CMK (cell line): Measurements from ENCODE around the gene CPNE5.

ENCODE experiments used
- DNase-seq: peaks from one replicate; pipeline ENCODE4 v3.0.0-alpha.2; 2010; ENCODE audit warnings: low read depth

Gene CPNE5

GRCh38 chr6:36700071-36700812 is 139.0 kb downstream of the CPNE5 start:
- DNase-seq, result no peak

- no peak for DNase-seq
These were observed 139.9 kb downstream of the CPNE5 start for GRCh38 chr6:36699348-36699747.

GRCh38 chr6:36698871-36699271 is 140.4 kb downstream of the CPNE5 start:
- DNase-seq, result no peak

GRCh38 chr6:36698196-36698595 is 141.0 kb downstream of the CPNE5 start:
- DNase-seq, result no peak

GRCh38 chr6:36697481-36697903 is 141.8 kb downstream of the CPNE5 start, which contains the start of gene RAB44:
Gene RAB44, plus strand, starts transcription at chr6:36697826. Its CDS starts 6,410 bp downstream, at chr6:36704236.
- peak; percentile 58 for DNase-seq

GRCh38 chr6:36695414-36695813 is 143.8 kb downstream of the CPNE5 start:
- DNase-seq, result no peak

GRCh38 chr6:36694616-36695015 is 144.6 kb downstream of the CPNE5 start:
- DNase-seq, result no peak

GRCh38 chr6:36692861-36693702 is 146.2 kb downstream of the CPNE5 start:
- no peak for DNase-seq

GRCh38 chr6:36692220-36692619 is 147.0 kb downstream of the CPNE5 start:
- DNase-seq, result no peak

- DNase-seq, result no peak
These were observed 147.6 kb downstream of the CPNE5 start for GRCh38 chr6:36691612-36692011.

- DNase-seq, result no peak
These were observed 148.2 kb downstream of the CPNE5 start for GRCh38 chr6:36691011-36691410.
